Uterus (tissue), 2 donors: Measurements from ENCODE around the gene USB1.

ENCODE experiments used
- POLR2A ChIP-seq, 2 donors: fragments of 450-650 bp; IDR thresholded peaks; one replicate each; pipeline ENCODE4 v1.6.1; 2016; ENCODE audit warnings: antibody characterized with exemption in 2 of 2, mild to moderate bottlenecking in 1 of 2, moderate library complexity in 1 of 2
- TF ChIP-seq, protein P1 (sequence below), 4 experiments: fragments of 200-600 bp in 2 of 4; fragments of 450-650 bp in 2 of 4; sonication (generic) in 2 of 4; IDR thresholded peaks; one replicate each; pipeline ENCODE4 v1.5.1; 2016 to 2019; ENCODE audit warnings: antibody characterized with exemption in 4 of 4, mild to moderate bottlenecking in 2 of 4, moderate library complexity in 1 of 4

GRCh38 chr16:58038219-58038641, 37.0 kb downstream of the USB1 start:
- TF ChIP-seq, protein P1, sequence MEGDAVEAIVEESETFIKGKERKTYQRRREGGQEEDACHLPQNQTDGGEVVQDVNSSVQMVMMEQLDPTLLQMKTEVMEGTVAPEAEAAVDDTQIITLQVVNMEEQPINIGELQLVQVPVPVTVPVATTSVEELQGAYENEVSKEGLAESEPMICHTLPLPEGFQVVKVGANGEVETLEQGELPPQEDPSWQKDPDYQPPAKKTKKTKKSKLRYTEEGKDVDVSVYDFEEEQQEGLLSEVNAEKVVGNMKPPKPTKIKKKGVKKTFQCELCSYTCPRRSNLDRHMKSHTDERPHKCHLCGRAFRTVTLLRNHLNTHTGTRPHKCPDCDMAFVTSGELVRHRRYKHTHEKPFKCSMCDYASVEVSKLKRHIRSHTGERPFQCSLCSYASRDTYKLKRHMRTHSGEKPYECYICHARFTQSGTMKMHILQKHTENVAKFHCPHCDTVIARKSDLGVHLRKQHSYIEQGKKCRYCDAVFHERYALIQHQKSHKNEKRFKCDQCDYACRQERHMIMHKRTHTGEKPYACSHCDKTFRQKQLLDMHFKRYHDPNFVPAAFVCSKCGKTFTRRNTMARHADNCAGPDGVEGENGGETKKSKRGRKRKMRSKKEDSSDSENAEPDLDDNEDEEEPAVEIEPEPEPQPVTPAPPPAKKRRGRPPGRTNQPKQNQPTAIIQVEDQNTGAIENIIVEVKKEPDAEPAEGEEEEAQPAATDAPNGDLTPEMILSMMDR (IDR thresholded peaks at IDR 0.05), result no peak
- TF ChIP-seq POLR2A (IDR thresholded peaks at IDR 0.05), result no peak
